IMR-90 (cell line): ENCODE measurements around the gene UBD. TPM values are rescaled to one million over a fixed set of nuclear protein-coding genes. Genes with fewer than 3 reads are reported as not detected.

Experiments
- ATAC-seq: fragments of 200-7000 bp; cut with Tn5 transposase; 2 replicates; pipeline ENCODE4 v1.9.1; 2020; ENCODE audit warnings: low read depth, mild to moderate bottlenecking, moderate library complexity
- BruUV-seq: library from RNA; stranded (reverse); fragments of 400-500 nt; replicated peaks from 2 replicates; lab custom pipeline; 2021; lab: Mats Ljungman, UMichigan
- CTCF ChIA-PET: fragments of 300-600 bp; formaldehyde crosslinking; extraction: SDS; loops from one replicate; lab custom pipeline; 2021; ENCODE audit warnings: antibody characterized with exemption; lab: Yijun Ruan, JAX
- POLR2A ChIA-PET: fragments of 300-600 bp; sonication (Branson Sonifier 250); formaldehyde crosslinking; loops from one replicate; lab custom pipeline; 2022; ENCODE audit warnings: antibody characterized with exemption; ENCODE audit not compliant: unreplicated experiment; lab: Charles Lee
- DNase-seq: peaks from one replicate; pipeline ENCODE4 v3.0.0; 2013
- H2AFZ ChIP-seq: replicated peaks from 2 replicates; pipeline ENCODE3; 2013; ENCODE audit warnings: low read length, mild to moderate bottlenecking; ENCODE audit not compliant: poor library complexity
- H2AK5ac ChIP-seq: 2 replicates; pipeline ENCODE4 v1.6.1; 2013; ENCODE audit warnings: low read depth, low read length, inconsistent platforms
- H2AK9ac ChIP-seq: replicated peaks from 2 replicates; pipeline ENCODE3; 2013; ENCODE audit warnings: mild to moderate bottlenecking, low read depth, low read length, moderate library complexity; ENCODE audit not compliant: poor library complexity
- H2BK120ac ChIP-seq: 2 replicates; pipeline ENCODE4 v1.6.1; 2013; ENCODE audit warnings: low read depth, low read length, inconsistent platforms
- H2BK15ac ChIP-seq: 3 replicates; pipeline ENCODE4 v1.6.1; 2013; ENCODE audit warnings: low read depth, low read length, inconsistent platforms
- H2BK20ac ChIP-seq: 2 replicates; pipeline ENCODE4 v1.6.1; 2013; ENCODE audit warnings: low read depth, mild to moderate bottlenecking, inconsistent platforms, low read length, moderate library complexity
- H2BK5ac ChIP-seq: 2 replicates; pipeline ENCODE4 v1.6.1; 2013; ENCODE audit warnings: mild to moderate bottlenecking, low read depth, low read length, inconsistent platforms; ENCODE audit not compliant: poor library complexity, severe bottlenecking
- H3K14ac ChIP-seq: replicated peaks from 2 replicates; pipeline ENCODE4 v1.6.1; 2013; ENCODE audit warnings: low read depth, low read length, inconsistent platforms
- H3K18ac ChIP-seq: 2 replicates; pipeline ENCODE4 v1.6.1; 2013; ENCODE audit warnings: low read depth, low read length, control low read depth
- H3K23ac ChIP-seq: 2 replicates; pipeline ENCODE4 v1.6.1; 2013; ENCODE audit warnings: low read depth, low read length, inconsistent platforms
- H3K27ac ChIP-seq: 2 replicates; pipeline ENCODE4 v1.5.1; 2013; ENCODE audit warnings: mild to moderate bottlenecking, control low read depth, low read length; ENCODE audit not compliant: insufficient read depth
- H3K27me3 ChIP-seq: 2 replicates; pipeline ENCODE4 v1.6.1; 2013; ENCODE audit warnings: low read length; ENCODE audit not compliant: control insufficient read depth, insufficient read depth
- H3K36me3 ChIP-seq: 2 replicates; pipeline ENCODE4 v1.6.1; 2013; ENCODE audit warnings: low read length, mixed read lengths; ENCODE audit not compliant: control insufficient read depth, insufficient read depth
- H3K4ac ChIP-seq: 2 replicates; pipeline ENCODE4 v1.6.1; 2013; ENCODE audit warnings: low read depth, low read length, inconsistent platforms
- H3K4me1 ChIP-seq: 2 replicates; pipeline ENCODE4 v1.6.1; 2013; ENCODE audit warnings: low read length, mixed read lengths; ENCODE audit not compliant: control insufficient read depth, insufficient read depth
- H3K4me2 ChIP-seq: 2 replicates; pipeline ENCODE4 v1.6.1; 2013; ENCODE audit warnings: low read depth, mild to moderate bottlenecking, control low read depth, low read length, moderate library complexity
- H3K4me3 ChIP-seq: 2 replicates; pipeline ENCODE4 v1.5.1; 2013; ENCODE audit warnings: low read depth, mild to moderate bottlenecking, control low read depth, low read length, moderate library complexity; ENCODE audit not compliant: insufficient read depth
- H3K56ac ChIP-seq: 2 replicates; pipeline ENCODE4 v1.6.1; 2013; ENCODE audit warnings: low read length, inconsistent platforms; ENCODE audit not compliant: insufficient read depth; ENCODE audit errors: extremely low read depth
- H3K79me1 ChIP-seq, 2 experiments: 2 replicates each; pipeline ENCODE4 v1.6.1; 2013; ENCODE audit warnings: low read length in 2 of 2, inconsistent platforms in 1 of 2, low read depth in 1 of 2
- H3K9ac ChIP-seq: 2 replicates; pipeline ENCODE4 v1.6.1; 2013; ENCODE audit warnings: low read depth, low read length, control low read depth
- H3K9me1 ChIP-seq: 2 replicates; pipeline ENCODE4 v1.6.1; 2013; ENCODE audit warnings: low read length, inconsistent platforms; ENCODE audit not compliant: insufficient read depth
- H3K9me3 ChIP-seq: 2 replicates; pipeline ENCODE4 v1.6.1; 2013; ENCODE audit warnings: low read length; ENCODE audit not compliant: control insufficient read depth, insufficient read depth
- H4K20me1 ChIP-seq: 2 replicates; pipeline ENCODE4 v1.6.1; 2013; ENCODE audit warnings: low read length, inconsistent platforms; ENCODE audit not compliant: insufficient read depth
- H4K5ac ChIP-seq: 2 replicates; pipeline ENCODE4 v1.6.1; 2013; ENCODE audit warnings: mild to moderate bottlenecking, low read depth, low read length, control low read depth
- H4K8ac ChIP-seq, 2 experiments: 2 replicates each; pipeline ENCODE4 v1.6.1; 2013; ENCODE audit warnings: low read depth in 2 of 2, low read length in 2 of 2, control low read depth in 1 of 2, inconsistent platforms in 1 of 2
- H4K91ac ChIP-seq: 2 replicates; pipeline ENCODE4 v1.6.1; 2013; ENCODE audit warnings: low read depth, low read length, inconsistent platforms; ENCODE audit not compliant: insufficient read depth
- MAZ ChIP-seq: IDR thresholded peaks from 2 replicates; pipeline ENCODE4 v1.6.1; 2012; ENCODE audit warnings: low read depth, mild to moderate bottlenecking, low read length, improper control_type of control experiment, moderate library complexity, borderline replicate concordance
- WGBS, 2 experiments: methylation state at CpG; one replicate each; pipeline versions ENCODE4 v1.1.5 to v1.1.7; 2013; ENCODE audit warnings: missing lambda C conversion rate in 2 of 2; ENCODE audit not compliant: insufficient read length in 1 of 2; ENCODE audit errors: extremely low coverage in 2 of 2; 5-methylcytosine and 5-hydroxymethylcytosine counted together
- dilution Hi-C: fragments of 300-500 bp; cut with HindIII; formaldehyde crosslinking; loops from one replicate; pipeline ENCODE4 v1.14.3; 2018; ENCODE audit warnings: low sequenced_read_pairs; ENCODE audit not compliant: unreplicated experiment
- in situ Hi-C: fragments of 300-500 bp; cut with MboI; formaldehyde crosslinking; loops from 3 replicates; pipeline ENCODE4 v1.14.3; 2019; ENCODE audit warnings: low sequenced_read_pairs, inconsistent platforms, mixed read lengths
- intact Hi-C: fragments of 100-400 bp; cut with micrococcal nuclease; formaldehyde crosslinking; loops from 2 replicates; pipeline ENCODE4 v1.10.0; 2022
- polyA plus RNA-seq, 3 experiments: library from polyadenylated mRNA; depleted of rRNA; stranded (reverse); fragments of >200 nt; gene quantifications; 2 replicates each; pipeline ENCODE4 v1.2.3, GENCODE V29; 2012; ENCODE audit warnings: low replicate concordance in 1 of 3
- total RNA-seq: library from RNA; depleted of rRNA; stranded (reverse); fragments of >200 nt; gene quantifications from 2 replicates; pipeline ENCODE4 v1.2.3, GENCODE V29; 2012

The UBD gene
- total and polyA plus RNA-seq, 2 of the 4 experiments (the other 2 are of a cell fraction): not detected

- no peak for TF ChIP-seq MAZ
- in situ Hi-C loops (no loop called here), intact Hi-C loops (no loop called here), dilution Hi-C loops (no loop called here)
- H3K9ac ChIP-seq: no peak overlapping the region
- H3K79me1 ChIP-seq: no peaks in the 10 kb centered on the region
- no peak overlapping the region for H4K91ac ChIP-seq
- BruUV-seq: no TSS peak
- H2AFZ ChIP-seq: no peak overlapping the region
- no peaks in the 10 kb centered on the region for H3K27me3 ChIP-seq
- H4K5ac ChIP-seq: no peak overlapping the region
- no peak overlapping the region for H4K8ac ChIP-seq
- peaks cover 9% of the 10 kb centered on the region; the same call in 1 of the 2 replicates for H3K9me3 ChIP-seq
- no peak overlapping the region for H3K56ac ChIP-seq
- no peak overlapping the region for H3K14ac ChIP-seq
- no peaks in the 10 kb centered on the region for H3K36me3 ChIP-seq
- no peak overlapping the region for H2BK120ac ChIP-seq
- H3K4me2 ChIP-seq: no peak overlapping the region
- H4K20me1 ChIP-seq: no peaks in the 10 kb centered on the region
- 60% methylated on average over 6 of the region's 9 CpGs; no CpG with 5 or more reads in 1 of the 2 experiments for WGBS, 2 experiments
- POLR2A ChIA-PET: no interaction called here
- H3K23ac ChIP-seq: no peak overlapping the region
- H3K9me1 ChIP-seq: no peaks in the 10 kb centered on the region
- H3K18ac ChIP-seq: no peak overlapping the region
- no peak overlapping the region for H2AK5ac ChIP-seq
- ATAC-seq (no peak), DNase-seq (no peak)
- H3K4me1 ChIP-seq: no peaks in the 10 kb centered on the region
- no peak overlapping the region for H3K4me3 ChIP-seq
- H2BK15ac ChIP-seq: no peak overlapping the region
- H2BK5ac ChIP-seq: no peak overlapping the region
- H3K27ac ChIP-seq: no peak overlapping the region
- H2AK9ac ChIP-seq: no peak overlapping the region
- H2BK20ac ChIP-seq: no peak overlapping the region
- no peak overlapping the region for H3K4ac ChIP-seq
- CTCF ChIA-PET: no interaction called here
Observed at GRCh38 chr6:29509711-29510110, 49.8 kb downstream of the UBD start.
